Trophoblast cell (in vitro differentiated cells and primary cell): Measurements from ENCODE around the gene UBE2G1.

Experiments
- DNase-seq, 2 donors: peaks; one replicate each; pipeline ENCODE4 v3.0.0-alpha.2; 2016
- H2AFZ ChIP-seq: 2 replicates; pipeline ENCODE4 v1.6.1; 2013; ENCODE audit warnings: low read length, moderate library complexity, mild to moderate bottlenecking; ENCODE audit not compliant: insufficient read depth, poor library complexity
- H2AK5ac ChIP-seq: 2 replicates; pipeline ENCODE4 v1.6.1; 2013; ENCODE audit warnings: mild to moderate bottlenecking, low read length
- H2BK120ac ChIP-seq: 2 replicates; pipeline ENCODE4 v1.6.1; 2013; ENCODE audit warnings: low read length, mild to moderate bottlenecking, moderate library complexity; ENCODE audit not compliant: insufficient read depth, poor library complexity
- H2BK12ac ChIP-seq: 2 replicates; pipeline ENCODE4 v1.6.1; 2013; ENCODE audit warnings: mild to moderate bottlenecking, low read length, moderate library complexity
- H2BK5ac ChIP-seq: 2 replicates; pipeline ENCODE4 v1.6.1; 2013; ENCODE audit warnings: low read length, low read depth, moderate library complexity, mild to moderate bottlenecking; ENCODE audit not compliant: poor library complexity
- H3K14ac ChIP-seq: 2 replicates; pipeline ENCODE4 v1.6.1; 2013; ENCODE audit warnings: mild to moderate bottlenecking, low read length
- H3K18ac ChIP-seq: 2 replicates; pipeline ENCODE4 v1.6.1; 2013; ENCODE audit warnings: mild to moderate bottlenecking, low read length
- H3K23ac ChIP-seq: 2 replicates; pipeline ENCODE4 v1.6.1; 2013; ENCODE audit warnings: low read length
- H3K27ac ChIP-seq: 2 replicates; pipeline ENCODE4 v1.5.1; 2013; ENCODE audit warnings: low read depth, mild to moderate bottlenecking, inconsistent platforms, low read length, moderate library complexity
- H3K27me3 ChIP-seq: 2 replicates; pipeline ENCODE4 v1.6.1; 2013; ENCODE audit warnings: inconsistent platforms, mild to moderate bottlenecking, low read length, moderate library complexity; ENCODE audit not compliant: insufficient read depth
- H3K36me3 ChIP-seq, 2 experiments: 1 replicate in 1 of 2; 2 replicates in 1 of 2; pipeline ENCODE4 v1.6.1; 2013; ENCODE audit warnings: low read length in 2 of 2, mild to moderate bottlenecking in 2 of 2, moderate library complexity in 1 of 2; ENCODE audit not compliant: insufficient read depth in 2 of 2, control insufficient read depth in 1 of 2
- H3K4ac ChIP-seq: 2 replicates; pipeline ENCODE4 v1.6.1; 2013; ENCODE audit warnings: low read depth, mild to moderate bottlenecking, low read length, moderate library complexity
- H3K4me1 ChIP-seq, 2 experiments: 1 replicate in 1 of 2; 2 replicates in 1 of 2; pipeline ENCODE4 v1.6.1; 2013; ENCODE audit warnings: low read length in 2 of 2, mild to moderate bottlenecking in 2 of 2, moderate library complexity in 1 of 2; ENCODE audit not compliant: insufficient read depth in 2 of 2, control insufficient read depth in 1 of 2
- H3K4me2 ChIP-seq: 2 replicates; pipeline ENCODE4 v1.6.1; 2013; ENCODE audit warnings: inconsistent platforms, mild to moderate bottlenecking, low read length, moderate library complexity
- H3K4me3 ChIP-seq: 2 replicates; pipeline ENCODE4 v1.5.1; 2013; ENCODE audit warnings: mild to moderate bottlenecking, low read depth, low read length, inconsistent platforms
- H3K79me1 ChIP-seq: one replicate; pipeline ENCODE4 v1.6.1; 2013; ENCODE audit warnings: low read length
- H3K79me2 ChIP-seq: 2 replicates; pipeline ENCODE4 v1.6.1; 2013; ENCODE audit warnings: low read length, mild to moderate bottlenecking; ENCODE audit not compliant: control insufficient read depth, insufficient read depth, poor library complexity
- H3K9ac ChIP-seq: 2 replicates; pipeline ENCODE4 v1.6.1; 2013; ENCODE audit warnings: mild to moderate bottlenecking, low read length
- H3K9me3 ChIP-seq: 2 replicates; pipeline ENCODE4 v1.6.1; 2013; ENCODE audit warnings: low read depth, mild to moderate bottlenecking, control low read depth, inconsistent platforms, low read length; ENCODE audit not compliant: insufficient read depth
- H4K12ac ChIP-seq: 2 replicates; pipeline ENCODE4 v1.6.1; 2013; ENCODE audit warnings: low read depth, mild to moderate bottlenecking, low read length, moderate library complexity
- H4K8ac ChIP-seq: 2 replicates; pipeline ENCODE4 v1.6.1; 2013; ENCODE audit warnings: low read depth, mild to moderate bottlenecking, low read length, moderate library complexity
- H4K91ac ChIP-seq: one replicate; pipeline ENCODE4 v1.6.1; 2013; ENCODE audit warnings: low read depth, mild to moderate bottlenecking, low read length, moderate library complexity
- WGBS: extraction: QIAGEN DNeasy Blood & Tissue Kit; methylation state at CpG from one replicate; pipeline ENCODE4 v1.1.7; 2013; ENCODE audit warnings: missing lambda C conversion rate; ENCODE audit not compliant: insufficient read length, insufficient coverage; ENCODE audit errors: extremely low coverage; 5-methylcytosine and 5-hydroxymethylcytosine counted together

The UBE2G1 gene

DNA sequence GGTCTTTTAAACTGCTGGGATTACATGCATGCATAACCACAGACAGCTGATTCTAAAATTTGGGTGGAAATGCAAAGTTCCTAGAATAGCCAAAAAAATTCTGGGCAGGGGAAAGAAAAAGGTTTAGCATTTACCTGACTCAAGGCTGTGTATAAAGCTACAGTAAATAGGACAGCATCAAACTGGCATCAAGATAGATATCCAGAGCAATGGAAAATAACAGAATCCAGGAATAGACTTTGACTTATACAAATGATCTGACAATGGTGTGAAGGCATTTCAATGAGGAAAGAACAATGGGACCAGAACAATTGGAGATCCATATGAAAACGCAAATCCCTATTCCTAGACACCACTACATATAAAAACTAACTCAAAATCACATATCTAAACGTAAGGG is 115.6 kb downstream of the UBE2G1 start:
- Histone ChIP-seq H2AK5ac (no peak overlapping the region), H3K4ac (no peak overlapping the region), H3K4me1 (peaks cover 14% of the 10 kb centered on the region in 2 experiments), H3K4me3 (no peak overlapping the region), H3K79me2 (peaks cover 6% of the 10 kb centered on the region), H4K12ac (no peak overlapping the region), H3K9me3 (no peaks in the 10 kb centered on the region), H2AFZ (no peak overlapping the region), H3K4me2 (no peak overlapping the region), H2BK120ac (no peak overlapping the region), H3K14ac (no peak overlapping the region), H2BK5ac (no peak overlapping the region), H4K91ac (no peak overlapping the region), H3K36me3 (peaks cover 0 to under 1% of the 10 kb centered on the region in 2 experiments), H3K23ac (no peak overlapping the region), H4K8ac (no peak overlapping the region), H2BK12ac (no peak overlapping the region), H3K18ac (no peak overlapping the region), H3K9ac (no peak overlapping the region), H3K27me3 (no peaks in the 10 kb centered on the region), H3K79me1 (peaks cover 6% of the 10 kb centered on the region), H3K27ac (no peak overlapping the region)
- DNase-seq: no peak
- no CpG with 5 or more reads among the region's 2 CpGs for WGBS

DNA sequence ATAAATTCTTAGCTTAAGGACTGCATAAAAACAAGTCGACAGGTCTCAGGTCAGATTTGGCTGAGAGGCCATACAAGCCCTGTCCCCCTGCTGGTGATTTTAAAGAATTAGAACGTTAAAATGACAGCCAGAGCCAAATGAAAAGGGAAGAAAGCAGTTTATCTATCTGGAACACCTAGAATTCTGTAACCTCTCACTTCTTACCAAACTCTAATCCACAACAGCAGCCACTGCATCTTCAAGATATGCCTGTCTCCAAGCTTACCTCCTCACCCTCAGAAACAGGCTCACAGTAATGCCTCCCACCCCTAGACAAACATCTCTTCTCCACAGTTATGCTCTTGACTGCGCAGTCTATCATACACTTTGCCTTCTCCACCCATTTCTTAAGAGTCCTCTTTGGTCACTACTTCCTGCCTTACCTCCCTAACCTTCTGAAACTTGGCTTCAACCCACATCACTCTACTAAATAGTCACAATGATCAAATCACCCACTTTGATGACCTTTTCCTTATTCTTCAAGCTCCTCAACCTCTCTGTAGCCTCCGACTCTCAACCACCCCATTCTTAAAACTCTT is 116.9 kb downstream of the UBE2G1 start:
- Histone ChIP-seq H2BK120ac (no peak overlapping the region), H4K12ac (no peak overlapping the region), H3K36me3 (peaks cover 0 to 3% of the 10 kb centered on the region in 2 experiments), H4K8ac (no peak overlapping the region), H3K23ac (no peak overlapping the region), H2AK5ac (no peak overlapping the region), H4K91ac (no peak overlapping the region), H3K79me2 (peaks cover 7% of the 10 kb centered on the region), H3K18ac (no peak overlapping the region), H3K9me3 (no peaks in the 10 kb centered on the region), H3K4ac (no peak overlapping the region), H3K27ac (no peak overlapping the region), H3K27me3 (no peaks in the 10 kb centered on the region), H3K4me2 (no peak overlapping the region), H2BK12ac (no peak overlapping the region), H3K14ac (no peak overlapping the region), H3K4me3 (no peak overlapping the region), H2AFZ (no peak overlapping the region), H3K9ac (no peak overlapping the region), H3K4me1 (peaks cover 14% of the 10 kb centered on the region in 2 experiments), H2BK5ac (no peak overlapping the region), H3K79me1 (peaks cover 6% of the 10 kb centered on the region)
- WGBS: no CpG with 5 or more reads among the region's 4 CpGs
- peak in 1 of 2 donors; percentile 70 for DNase-seq

DNA sequence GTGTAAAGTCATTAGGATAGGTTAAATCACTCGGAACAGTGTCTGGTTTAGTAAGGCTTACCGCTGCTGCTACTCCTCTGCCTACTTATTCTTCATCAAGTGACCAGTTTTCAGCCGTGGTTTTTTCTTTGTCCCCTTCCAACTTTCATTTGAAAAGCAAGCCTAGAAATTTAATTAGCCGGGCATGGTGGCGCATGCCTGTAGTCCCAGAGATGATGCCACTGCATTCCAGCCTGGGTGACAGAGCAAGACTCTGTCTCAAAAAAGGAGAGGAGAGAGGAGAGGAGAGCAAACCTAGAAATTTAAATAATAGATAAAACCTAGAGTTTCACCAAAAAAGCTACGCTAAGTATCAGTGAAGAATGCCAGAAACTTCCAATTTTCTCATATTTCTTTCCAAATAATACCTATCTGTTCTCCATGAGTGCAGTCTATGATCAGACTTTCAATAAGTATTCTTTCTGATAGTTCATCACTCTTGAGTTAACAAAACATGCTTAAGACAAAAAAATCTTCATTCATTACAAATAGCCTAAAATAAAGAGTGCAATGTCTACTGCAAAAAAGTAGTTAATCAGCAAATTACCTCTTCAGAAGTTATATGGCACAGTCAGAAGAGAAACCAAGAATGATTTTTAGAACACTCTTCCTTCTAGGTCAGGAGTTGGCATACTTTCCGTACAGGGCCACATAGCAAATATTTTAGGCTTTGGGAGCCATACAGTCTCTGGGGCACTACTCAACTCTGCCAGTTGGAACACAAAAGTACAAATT is 117.8 kb downstream of the UBE2G1 start:
- Histone ChIP-seq H4K12ac (no peak overlapping the region), H3K4me2 (no peak overlapping the region), H4K8ac (no peak overlapping the region), H3K18ac (no peak overlapping the region), H2AK5ac (no peak overlapping the region), H3K9me3 (no peaks in the 10 kb centered on the region), H3K14ac (no peak overlapping the region), H2BK5ac (peak overlapping the region; percentile 21), H2AFZ (no peak overlapping the region), H3K4me3 (no peak overlapping the region), H3K36me3 (peaks cover 0 to 3% of the 10 kb centered on the region in 2 experiments), H3K79me2 (peaks cover 9% of the 10 kb centered on the region), H3K4me1 (peaks cover 16 to 17% of the 10 kb centered on the region in 2 experiments), H3K4ac (no peak overlapping the region), H3K27me3 (no peaks in the 10 kb centered on the region), H3K23ac (no peak overlapping the region), H2BK12ac (no peak overlapping the region), H3K27ac (peak overlapping the region; percentile 32), H3K9ac (no peak overlapping the region), H4K91ac (peak overlapping the region; percentile 8), H3K79me1 (peaks cover 6% of the 10 kb centered on the region), H2BK120ac (no peak overlapping the region)
- WGBS: no CpG with 5 or more reads among the region's 7 CpGs
- peak in 1 of 2 donors; percentile 61 for DNase-seq

DNA sequence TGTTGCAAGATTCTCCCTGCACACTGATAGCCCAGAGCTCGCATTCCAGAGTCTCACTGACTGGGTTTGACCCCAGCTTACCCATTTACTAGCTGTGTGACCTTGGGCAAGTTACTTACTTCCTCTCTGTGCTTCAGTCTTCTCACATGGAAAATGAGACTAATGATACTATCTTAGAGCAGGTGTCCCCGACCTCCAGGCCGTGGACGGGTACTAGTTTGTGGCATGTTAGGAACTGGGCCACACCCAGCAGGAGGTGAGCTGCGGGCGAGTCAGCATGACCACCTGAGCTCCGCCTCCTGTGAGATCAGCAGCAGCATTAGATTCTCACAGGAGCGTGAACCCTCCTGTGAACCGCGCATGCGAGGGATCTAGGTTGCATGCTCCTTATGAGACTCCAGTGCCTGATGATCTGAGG is 118.5 kb downstream of the UBE2G1 start:
- no peaks in the 10 kb centered on the region for H3K9me3 ChIP-seq
- peak overlapping the region; percentile 21 for H2BK5ac ChIP-seq
- H3K14ac ChIP-seq: no peak overlapping the region
- H3K4me1 ChIP-seq: peaks cover 16 to 17% of the 10 kb centered on the region in 2 experiments
- H4K8ac ChIP-seq: no peak overlapping the region
- no CpG with 5 or more reads among the region's 11 CpGs for WGBS
- H3K4me3 ChIP-seq: no peak overlapping the region
- no peak overlapping the region for H3K23ac ChIP-seq
- no peak overlapping the region for H2AK5ac ChIP-seq
- H4K12ac ChIP-seq: no peak overlapping the region
- H2BK120ac ChIP-seq: no peak overlapping the region
- no peak overlapping the region for H2BK12ac ChIP-seq
- H3K36me3 ChIP-seq: peaks cover 0 to 3% of the 10 kb centered on the region in 2 experiments
- no peak overlapping the region for H4K91ac ChIP-seq
- H3K27me3 ChIP-seq: no peaks in the 10 kb centered on the region
- H2AFZ ChIP-seq: no peak overlapping the region
- H3K79me2 ChIP-seq: peaks cover 9% of the 10 kb centered on the region
- H3K18ac ChIP-seq: no peak overlapping the region
- H3K4me2 ChIP-seq: peak overlapping the region; percentile 14
- H3K79me1 ChIP-seq: peaks cover 8% of the 10 kb centered on the region
- DNase-seq: peak; percentile 97 to 98
- peak overlapping the region; percentile 32 for H3K27ac ChIP-seq
- H3K9ac ChIP-seq: no peak overlapping the region
- no peak overlapping the region for H3K4ac ChIP-seq
